IMR-90 (cell line): ENCODE results near the gene ZDHHC6. TPM values are rescaled to one million over a fixed set of nuclear protein-coding genes. Genes with fewer than 3 reads are reported as not detected.
A peak's percentile ranks its signal among the peaks of the same experiment; 100 is the strongest.

Experiments
- ATAC-seq: fragments of 200-7000 bp; cut with Tn5 transposase; 2 replicates; pipeline ENCODE4 v1.9.1; 2020; ENCODE audit warnings: low read depth, mild to moderate bottlenecking, moderate library complexity
- BruUV-seq: library from RNA; stranded (reverse); fragments of 400-500 nt; replicated peaks from 2 replicates; lab custom pipeline; 2021; lab: Mats Ljungman, UMichigan
- CTCF ChIA-PET: fragments of 300-600 bp; formaldehyde crosslinking; extraction: SDS; loops from one replicate; lab custom pipeline; 2021; ENCODE audit warnings: antibody characterized with exemption; lab: Yijun Ruan, JAX
- POLR2A ChIA-PET: fragments of 300-600 bp; sonication (Branson Sonifier 250); formaldehyde crosslinking; loops from one replicate; lab custom pipeline; 2022; ENCODE audit warnings: antibody characterized with exemption; ENCODE audit not compliant: unreplicated experiment; lab: Charles Lee
- DNase-seq: peaks from one replicate; pipeline ENCODE4 v3.0.0; 2013
- H2AFZ ChIP-seq: replicated peaks from 2 replicates; pipeline ENCODE3; 2013; ENCODE audit warnings: low read length, mild to moderate bottlenecking; ENCODE audit not compliant: poor library complexity
- H2AK5ac ChIP-seq: 2 replicates; pipeline ENCODE4 v1.6.1; 2013; ENCODE audit warnings: low read depth, low read length, inconsistent platforms
- H2AK9ac ChIP-seq: replicated peaks from 2 replicates; pipeline ENCODE3; 2013; ENCODE audit warnings: mild to moderate bottlenecking, low read depth, low read length, moderate library complexity; ENCODE audit not compliant: poor library complexity
- H2BK120ac ChIP-seq: 2 replicates; pipeline ENCODE4 v1.6.1; 2013; ENCODE audit warnings: low read depth, low read length, inconsistent platforms
- H2BK15ac ChIP-seq: 3 replicates; pipeline ENCODE4 v1.6.1; 2013; ENCODE audit warnings: low read depth, low read length, inconsistent platforms
- H2BK20ac ChIP-seq: 2 replicates; pipeline ENCODE4 v1.6.1; 2013; ENCODE audit warnings: low read depth, mild to moderate bottlenecking, inconsistent platforms, low read length, moderate library complexity
- H2BK5ac ChIP-seq: 2 replicates; pipeline ENCODE4 v1.6.1; 2013; ENCODE audit warnings: mild to moderate bottlenecking, low read depth, low read length, inconsistent platforms; ENCODE audit not compliant: poor library complexity, severe bottlenecking
- H3K14ac ChIP-seq: replicated peaks from 2 replicates; pipeline ENCODE4 v1.6.1; 2013; ENCODE audit warnings: low read depth, low read length, inconsistent platforms
- H3K18ac ChIP-seq: 2 replicates; pipeline ENCODE4 v1.6.1; 2013; ENCODE audit warnings: low read depth, low read length, control low read depth
- H3K23ac ChIP-seq: 2 replicates; pipeline ENCODE4 v1.6.1; 2013; ENCODE audit warnings: low read depth, low read length, inconsistent platforms
- H3K27ac ChIP-seq: 2 replicates; pipeline ENCODE4 v1.5.1; 2013; ENCODE audit warnings: mild to moderate bottlenecking, control low read depth, low read length; ENCODE audit not compliant: insufficient read depth
- H3K27me3 ChIP-seq: 2 replicates; pipeline ENCODE4 v1.6.1; 2013; ENCODE audit warnings: low read length; ENCODE audit not compliant: control insufficient read depth, insufficient read depth
- H3K36me3 ChIP-seq: 2 replicates; pipeline ENCODE4 v1.6.1; 2013; ENCODE audit warnings: low read length, mixed read lengths; ENCODE audit not compliant: control insufficient read depth, insufficient read depth
- H3K4ac ChIP-seq: 2 replicates; pipeline ENCODE4 v1.6.1; 2013; ENCODE audit warnings: low read depth, low read length, inconsistent platforms
- H3K4me1 ChIP-seq: 2 replicates; pipeline ENCODE4 v1.6.1; 2013; ENCODE audit warnings: low read length, mixed read lengths; ENCODE audit not compliant: control insufficient read depth, insufficient read depth
- H3K4me2 ChIP-seq: 2 replicates; pipeline ENCODE4 v1.6.1; 2013; ENCODE audit warnings: low read depth, mild to moderate bottlenecking, control low read depth, low read length, moderate library complexity
- H3K4me3 ChIP-seq: 2 replicates; pipeline ENCODE4 v1.5.1; 2013; ENCODE audit warnings: low read depth, mild to moderate bottlenecking, control low read depth, low read length, moderate library complexity; ENCODE audit not compliant: insufficient read depth
- H3K56ac ChIP-seq: 2 replicates; pipeline ENCODE4 v1.6.1; 2013; ENCODE audit warnings: low read length, inconsistent platforms; ENCODE audit not compliant: insufficient read depth; ENCODE audit errors: extremely low read depth
- H3K79me1 ChIP-seq, 2 experiments: 2 replicates each; pipeline ENCODE4 v1.6.1; 2013; ENCODE audit warnings: low read length in 2 of 2, inconsistent platforms in 1 of 2, low read depth in 1 of 2
- H3K9ac ChIP-seq: 2 replicates; pipeline ENCODE4 v1.6.1; 2013; ENCODE audit warnings: low read depth, low read length, control low read depth
- H3K9me1 ChIP-seq: 2 replicates; pipeline ENCODE4 v1.6.1; 2013; ENCODE audit warnings: low read length, inconsistent platforms; ENCODE audit not compliant: insufficient read depth
- H3K9me3 ChIP-seq: 2 replicates; pipeline ENCODE4 v1.6.1; 2013; ENCODE audit warnings: low read length; ENCODE audit not compliant: control insufficient read depth, insufficient read depth
- H4K20me1 ChIP-seq: 2 replicates; pipeline ENCODE4 v1.6.1; 2013; ENCODE audit warnings: low read length, inconsistent platforms; ENCODE audit not compliant: insufficient read depth
- H4K5ac ChIP-seq: 2 replicates; pipeline ENCODE4 v1.6.1; 2013; ENCODE audit warnings: mild to moderate bottlenecking, low read depth, low read length, control low read depth
- H4K8ac ChIP-seq, 2 experiments: 2 replicates each; pipeline ENCODE4 v1.6.1; 2013; ENCODE audit warnings: low read depth in 2 of 2, low read length in 2 of 2, control low read depth in 1 of 2, inconsistent platforms in 1 of 2
- H4K91ac ChIP-seq: 2 replicates; pipeline ENCODE4 v1.6.1; 2013; ENCODE audit warnings: low read depth, low read length, inconsistent platforms; ENCODE audit not compliant: insufficient read depth
- CHD1 ChIP-seq: IDR thresholded peaks from 2 replicates; pipeline ENCODE4 v1.6.1; 2012; ENCODE audit warnings: low read depth, low read length, improper control_type of control experiment
- MAFK ChIP-seq: IDR thresholded peaks from 2 replicates; pipeline ENCODE4 v1.6.1; 2012; ENCODE audit warnings: low read depth, low read length, improper control_type of control experiment
- WGBS, 2 experiments: methylation state at CpG; one replicate each; pipeline versions ENCODE4 v1.1.5 to v1.1.7; 2013; ENCODE audit warnings: missing lambda C conversion rate in 2 of 2; ENCODE audit not compliant: insufficient read length in 1 of 2; ENCODE audit errors: extremely low coverage in 2 of 2; 5-methylcytosine and 5-hydroxymethylcytosine counted together
- dilution Hi-C: fragments of 300-500 bp; cut with HindIII; formaldehyde crosslinking; loops from one replicate; pipeline ENCODE4 v1.14.3; 2018; ENCODE audit warnings: low sequenced_read_pairs; ENCODE audit not compliant: unreplicated experiment
- in situ Hi-C: fragments of 300-500 bp; cut with MboI; formaldehyde crosslinking; loops from 3 replicates; pipeline ENCODE4 v1.14.3; 2019; ENCODE audit warnings: low sequenced_read_pairs, inconsistent platforms, mixed read lengths
- intact Hi-C: fragments of 100-400 bp; cut with micrococcal nuclease; formaldehyde crosslinking; loops from 2 replicates; pipeline ENCODE4 v1.10.0; 2022
- polyA plus RNA-seq, 3 experiments: library from polyadenylated mRNA; depleted of rRNA; stranded (reverse); fragments of >200 nt; gene quantifications; 2 replicates each; pipeline ENCODE4 v1.2.3, GENCODE V29; 2012; ENCODE audit warnings: low replicate concordance in 1 of 3
- total RNA-seq: library from RNA; depleted of rRNA; stranded (reverse); fragments of >200 nt; gene quantifications from 2 replicates; pipeline ENCODE4 v1.2.3, GENCODE V29; 2012
- TF ChIP-seq, protein P1 (sequence below): conservative IDR thresholded peaks from 2 replicates; pipeline ENCODE4 v1.5.1; 2012; ENCODE audit warnings: mild to moderate bottlenecking, low read depth, low read length, improper control_type of control experiment

The ZDHHC6 gene
- total and polyA plus RNA-seq, 2 of the 4 experiments (the other 2 are of a cell fraction): 17.4 to 21.6 TPM

DNA sequence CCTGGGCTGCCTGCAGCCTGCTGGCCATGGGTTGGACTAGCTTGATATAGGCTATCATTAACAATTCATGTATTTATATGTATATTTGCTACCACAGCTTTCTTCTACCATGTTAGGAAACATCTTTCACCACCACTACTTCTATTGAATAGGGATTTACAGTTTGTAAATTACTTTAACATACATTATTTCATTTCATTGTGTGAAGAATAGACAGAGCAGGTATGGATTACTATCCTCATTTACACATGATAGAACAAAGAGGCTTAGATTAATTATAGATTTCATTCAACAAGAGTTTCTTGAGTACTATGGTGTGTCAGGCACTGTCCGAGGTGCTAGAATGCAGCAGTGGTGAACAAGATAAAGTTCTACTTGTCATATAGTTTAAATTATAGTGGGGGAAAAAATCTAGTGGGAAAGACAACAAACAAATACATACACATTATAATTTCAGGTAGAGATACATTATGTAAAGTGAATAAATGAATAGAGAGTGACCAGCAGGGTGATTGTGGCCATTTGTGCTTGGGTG is 20.9 kb upstream of the ZDHHC6 start:
- Histone ChIP-seq H2BK15ac (no peak overlapping the region), H4K91ac (no peak overlapping the region), H2BK20ac (no peak overlapping the region), H3K9me3 (no peaks in the 10 kb centered on the region), H3K56ac (no peak overlapping the region), H3K79me1 (peaks cover 4 to 7% of the 10 kb centered on the region in 2 experiments; a peak in 3 of 4 replicates), H3K18ac (no peak overlapping the region), H3K4me2 (no peak overlapping the region), H4K5ac (no peak overlapping the region), H2BK5ac (no peak overlapping the region), H3K27ac (no peak overlapping the region), H4K20me1 (no peaks in the 10 kb centered on the region), H2AK5ac (no peak overlapping the region), H2BK120ac (no peak overlapping the region), H3K4me3 (no peak overlapping the region), H3K27me3 (no peaks in the 10 kb centered on the region), H3K4me1 (no peaks in the 10 kb centered on the region), H3K9me1 (peaks cover 2% of the 10 kb centered on the region; the same call in 1 of the 2 replicates), H3K9ac (no peak overlapping the region), H3K14ac (no peak overlapping the region), H3K23ac (no peak overlapping the region), H3K4ac (no peak overlapping the region), H2AFZ (no peak overlapping the region), H4K8ac (no peak overlapping the region), H3K36me3 (peaks cover 11% of the 10 kb centered on the region), H2AK9ac (no peak overlapping the region)
- CTCF ChIA-PET: no interaction called here
- in situ Hi-C loops (no loop called here), intact Hi-C loops (no loop called here), dilution Hi-C loops (no loop called here)
- no peak for TF ChIP-seq CHD1
- TF ChIP-seq, protein P1, sequence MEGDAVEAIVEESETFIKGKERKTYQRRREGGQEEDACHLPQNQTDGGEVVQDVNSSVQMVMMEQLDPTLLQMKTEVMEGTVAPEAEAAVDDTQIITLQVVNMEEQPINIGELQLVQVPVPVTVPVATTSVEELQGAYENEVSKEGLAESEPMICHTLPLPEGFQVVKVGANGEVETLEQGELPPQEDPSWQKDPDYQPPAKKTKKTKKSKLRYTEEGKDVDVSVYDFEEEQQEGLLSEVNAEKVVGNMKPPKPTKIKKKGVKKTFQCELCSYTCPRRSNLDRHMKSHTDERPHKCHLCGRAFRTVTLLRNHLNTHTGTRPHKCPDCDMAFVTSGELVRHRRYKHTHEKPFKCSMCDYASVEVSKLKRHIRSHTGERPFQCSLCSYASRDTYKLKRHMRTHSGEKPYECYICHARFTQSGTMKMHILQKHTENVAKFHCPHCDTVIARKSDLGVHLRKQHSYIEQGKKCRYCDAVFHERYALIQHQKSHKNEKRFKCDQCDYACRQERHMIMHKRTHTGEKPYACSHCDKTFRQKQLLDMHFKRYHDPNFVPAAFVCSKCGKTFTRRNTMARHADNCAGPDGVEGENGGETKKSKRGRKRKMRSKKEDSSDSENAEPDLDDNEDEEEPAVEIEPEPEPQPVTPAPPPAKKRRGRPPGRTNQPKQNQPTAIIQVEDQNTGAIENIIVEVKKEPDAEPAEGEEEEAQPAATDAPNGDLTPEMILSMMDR: no peak
- TF ChIP-seq MAFK: no peak
- POLR2A ChIA-PET: no interaction called here
- WGBS, 2 experiments: no CpG with 5 or more reads among the region's 1 CpG
- peak; percentile 3 for DNase-seq
- BruUV-seq: no TSS peak
- ATAC-seq: no peak
